Cardiac fibroblast (primary cell): ENCODE data around the gene AGRP.

Source experiments
- DNase-seq, 2 donors: peaks; one replicate each; pipeline versions ENCODE4 v3.0.0 to v3.0.0-alpha.2; 2010; ENCODE audit warnings: low read depth in 2 of 2
- H3K4me3 ChIP-seq, 2 donors: replicated peaks in 1 of 2; 1 replicate in 1 of 2; 2 replicates in 1 of 2; pipeline ENCODE4 v1.5.1; 2011; ENCODE audit warnings: low read depth in 2 of 2, low read length in 2 of 2, mild to moderate bottlenecking in 2 of 2, moderate library complexity in 1 of 2
- TF ChIP-seq, protein P1 (sequence below): IDR thresholded peaks from one replicate; pipeline ENCODE4 v1.5.1; 2011; ENCODE audit warnings: low read depth, mild to moderate bottlenecking, low read length, inconsistent platforms

The AGRP gene

DNA sequence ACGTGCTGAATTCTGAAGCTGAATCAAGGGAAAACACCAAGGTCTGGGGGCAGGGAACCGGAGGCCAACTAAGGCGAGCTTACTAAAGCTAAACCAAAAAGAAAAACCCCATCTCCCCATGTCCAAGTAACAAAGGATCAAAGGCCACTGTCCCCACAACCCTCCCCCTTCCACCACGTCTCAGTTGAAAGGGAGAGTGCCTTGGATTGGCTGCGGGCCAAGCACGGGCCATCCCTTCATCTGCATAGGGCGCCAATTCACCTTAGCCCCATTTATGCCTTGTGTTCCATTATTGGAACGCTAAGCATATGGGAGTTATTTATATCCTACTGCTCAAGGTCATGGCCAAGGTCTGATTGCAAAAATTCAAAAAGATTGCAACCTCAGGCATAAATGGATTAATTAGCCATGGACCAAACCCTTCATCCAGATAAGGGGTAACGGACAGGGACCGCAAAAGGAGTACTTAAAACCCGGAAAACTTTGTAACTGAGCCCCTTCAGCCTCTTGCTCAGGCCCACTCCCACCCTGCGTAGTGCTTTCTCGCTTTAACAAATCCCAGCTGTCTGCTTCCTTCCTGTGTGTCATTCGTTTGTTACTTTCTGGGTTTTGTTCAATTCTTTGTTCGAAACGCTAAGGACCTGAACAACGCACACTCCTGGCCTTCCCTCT, 1.6 kb downstream of the AGRP start:
- H3K4me3 ChIP-seq: peak overlapping the region; percentile 43 to 57
- TF ChIP-seq, protein P1, sequence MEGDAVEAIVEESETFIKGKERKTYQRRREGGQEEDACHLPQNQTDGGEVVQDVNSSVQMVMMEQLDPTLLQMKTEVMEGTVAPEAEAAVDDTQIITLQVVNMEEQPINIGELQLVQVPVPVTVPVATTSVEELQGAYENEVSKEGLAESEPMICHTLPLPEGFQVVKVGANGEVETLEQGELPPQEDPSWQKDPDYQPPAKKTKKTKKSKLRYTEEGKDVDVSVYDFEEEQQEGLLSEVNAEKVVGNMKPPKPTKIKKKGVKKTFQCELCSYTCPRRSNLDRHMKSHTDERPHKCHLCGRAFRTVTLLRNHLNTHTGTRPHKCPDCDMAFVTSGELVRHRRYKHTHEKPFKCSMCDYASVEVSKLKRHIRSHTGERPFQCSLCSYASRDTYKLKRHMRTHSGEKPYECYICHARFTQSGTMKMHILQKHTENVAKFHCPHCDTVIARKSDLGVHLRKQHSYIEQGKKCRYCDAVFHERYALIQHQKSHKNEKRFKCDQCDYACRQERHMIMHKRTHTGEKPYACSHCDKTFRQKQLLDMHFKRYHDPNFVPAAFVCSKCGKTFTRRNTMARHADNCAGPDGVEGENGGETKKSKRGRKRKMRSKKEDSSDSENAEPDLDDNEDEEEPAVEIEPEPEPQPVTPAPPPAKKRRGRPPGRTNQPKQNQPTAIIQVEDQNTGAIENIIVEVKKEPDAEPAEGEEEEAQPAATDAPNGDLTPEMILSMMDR: no peak
- peak; percentile 45 to 64 for DNase-seq

DNA sequence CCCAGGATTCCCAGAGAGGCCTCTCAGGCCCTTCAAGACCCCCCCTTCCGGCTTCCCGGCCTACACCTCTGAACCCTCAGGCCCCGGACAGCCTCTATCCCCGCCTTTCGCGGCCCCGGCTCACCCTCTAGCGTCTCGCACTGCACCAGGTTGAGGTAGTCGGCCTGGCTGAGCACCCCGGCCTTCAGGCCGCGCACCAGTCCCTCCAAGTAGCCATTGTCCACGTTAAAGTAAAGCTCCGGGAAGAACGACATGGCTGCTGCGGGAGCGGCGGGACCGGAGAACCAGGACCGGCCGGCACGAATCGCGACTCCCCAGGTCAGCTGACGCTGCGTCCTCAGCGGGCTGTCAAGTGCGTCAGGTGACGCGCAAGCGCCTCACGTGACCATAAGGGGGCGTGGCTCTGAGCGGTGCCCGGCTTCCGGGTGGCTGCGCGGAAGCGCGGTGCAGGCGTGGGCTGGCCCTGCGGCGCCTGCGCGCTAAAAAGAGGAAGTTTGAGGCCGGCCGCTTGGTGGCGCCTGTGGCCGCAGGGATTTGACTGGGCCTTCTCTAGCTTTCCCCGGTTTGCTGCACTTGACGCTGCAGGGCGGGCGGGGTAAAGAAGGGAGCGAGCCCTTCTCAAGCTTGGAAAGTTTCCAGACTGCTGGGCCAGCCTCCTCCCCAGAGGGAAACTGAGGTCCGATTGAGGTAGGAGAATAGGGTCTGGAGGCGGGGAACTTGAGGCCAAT, 2.4 kb downstream of the AGRP start, which contains the start of gene ATP6V0D1:
TSS of gene ATP6V0D1 (minus strand) at position 325 of the 728 bp plus-strand sequence. CDS start at position 254, 71 bp downstream.
- H3K4me3 ChIP-seq: peak within 1 kb of the TSS; percentile 99 to 100
- peak; percentile 98 to 99 for DNase-seq
- TF ChIP-seq, protein P1: peak; percentile 85

DNA sequence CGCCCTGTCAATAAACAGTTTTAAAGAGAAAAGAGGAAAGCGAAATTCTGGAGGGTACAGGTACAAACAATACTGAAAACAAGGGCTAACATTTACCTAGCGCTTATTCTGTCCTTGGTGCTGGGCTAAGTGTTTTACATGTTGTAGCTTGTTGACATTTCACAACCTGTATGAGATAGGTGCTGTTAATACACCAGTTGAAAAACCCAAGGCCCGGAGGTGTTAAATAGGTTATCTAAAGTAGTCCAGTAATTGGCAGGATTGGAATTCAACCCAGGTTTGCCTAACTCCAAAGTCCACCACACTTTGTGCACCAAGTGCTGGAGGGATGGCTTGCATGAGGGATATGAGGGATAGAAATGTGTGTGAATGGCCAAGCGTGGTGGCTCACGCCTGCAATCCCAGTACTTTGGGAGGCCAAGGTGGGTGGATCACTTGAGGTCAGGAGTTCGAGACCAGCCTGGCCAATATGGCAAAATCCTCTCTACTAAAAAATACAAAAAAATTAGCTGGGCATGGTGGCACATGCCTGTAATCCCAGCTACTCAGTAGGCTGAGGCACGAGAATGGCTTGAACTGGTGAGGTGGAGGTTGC, 5.3 kb downstream of the AGRP start:
- TF ChIP-seq, protein P1: no peak
- no peak overlapping the region for H3K4me3 ChIP-seq
- no peak for DNase-seq

DNA sequence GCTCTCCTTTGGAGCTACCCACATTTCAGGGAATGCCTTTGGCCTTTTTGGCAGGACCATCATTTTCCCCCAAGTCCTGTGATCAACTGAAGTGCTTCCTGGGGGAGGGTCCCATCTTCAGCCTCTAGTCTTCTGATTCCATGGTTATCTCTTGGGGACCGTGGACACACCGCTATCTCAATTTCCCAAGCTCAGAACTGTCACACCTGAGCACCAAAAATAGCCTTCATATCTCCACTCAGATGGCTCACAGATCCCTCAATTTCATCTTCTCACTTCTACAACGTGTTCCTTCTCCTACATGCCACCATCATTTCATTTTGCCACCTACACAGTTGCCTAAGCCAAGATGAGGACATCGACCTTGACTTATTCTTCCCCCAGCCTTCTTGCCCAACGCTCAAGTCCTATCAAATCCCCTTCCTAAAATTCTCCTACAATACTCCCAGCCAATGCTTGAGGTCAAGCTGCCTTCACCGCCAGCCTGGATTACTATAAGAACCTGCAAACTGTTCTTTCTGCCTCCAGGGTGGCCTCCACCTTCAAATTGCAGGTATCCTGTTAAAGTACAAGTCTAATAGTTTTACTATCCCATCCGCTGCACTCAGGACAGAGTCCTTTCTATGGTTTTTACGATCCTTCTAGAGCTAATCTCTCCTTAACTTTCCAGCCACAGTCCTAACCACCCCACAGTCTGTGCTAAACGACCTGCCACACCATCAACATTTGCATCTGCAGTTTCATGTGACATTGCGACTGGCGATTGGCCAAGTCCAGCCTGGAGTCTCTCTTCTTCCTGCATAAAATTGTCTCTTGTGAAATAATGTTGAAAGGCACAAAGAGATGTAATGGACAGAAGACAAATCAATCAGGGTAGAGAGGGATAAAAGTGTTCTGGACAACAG, 8.5 kb downstream of the AGRP start:
- TF ChIP-seq, protein P1: no peak
- H3K4me3 ChIP-seq: no peak overlapping the region
- no peak for DNase-seq

DNA sequence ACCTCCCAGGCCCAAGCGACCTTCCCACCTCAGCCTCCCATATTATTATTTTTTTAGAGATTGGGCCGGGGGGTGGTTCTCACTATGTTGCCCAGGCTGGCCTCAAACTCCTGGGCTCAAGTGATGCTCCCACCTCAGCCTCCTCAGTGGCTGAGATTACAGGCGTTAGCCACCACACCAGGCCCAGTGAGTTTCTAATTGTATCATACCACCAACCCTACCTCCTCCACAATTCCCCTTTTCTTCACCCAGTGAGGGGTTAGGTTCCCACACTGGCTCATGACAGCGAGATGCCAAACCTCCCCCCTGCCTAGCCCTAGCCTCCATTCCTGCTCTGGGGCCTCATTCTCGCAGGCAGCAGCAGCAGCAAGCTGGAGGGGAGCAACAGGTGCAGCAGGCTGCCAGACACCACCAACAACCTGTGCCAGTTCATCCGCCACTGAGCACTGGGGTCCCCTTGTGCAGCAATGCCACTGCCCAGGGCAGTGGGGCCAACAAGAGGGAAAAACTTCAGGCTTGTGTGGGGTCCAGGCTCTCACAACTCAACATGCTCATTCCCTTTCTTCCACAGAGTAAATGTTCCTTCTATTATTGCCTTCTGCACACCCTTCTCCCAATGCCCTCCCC, 11.5 kb downstream of the AGRP start:
- no peak for DNase-seq
- TF ChIP-seq, protein P1: no peak
- H3K4me3 ChIP-seq: no peak overlapping the region

DNA sequence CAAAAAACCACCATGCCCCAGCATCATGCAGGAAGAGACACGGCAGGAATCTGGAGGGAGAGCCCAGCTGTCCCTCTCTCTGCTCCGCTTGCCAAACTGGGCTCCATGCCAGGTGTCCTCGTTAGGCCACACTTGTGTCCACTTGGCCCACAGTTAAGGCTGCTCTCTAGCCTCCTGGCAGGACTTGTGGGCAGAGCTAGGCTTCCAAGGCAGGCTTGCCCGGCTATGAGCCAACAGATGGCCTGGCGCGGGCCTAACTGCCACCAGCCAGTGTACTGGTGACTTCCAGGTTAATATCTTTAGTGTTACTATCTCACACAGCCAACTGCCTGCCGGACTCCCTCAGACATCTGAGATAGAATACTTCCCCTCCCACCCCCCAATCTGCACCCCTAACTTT, 13.0 kb downstream of the AGRP start:
- DNase-seq: peak in 1 of 2 donors; percentile 29
- no peak overlapping the region for H3K4me3 ChIP-seq
- TF ChIP-seq, protein P1: no peak
